Memory B cell (primary cell): Measurements from ENCODE around the gene EFTUD2.
A peak's percentile ranks its signal among the peaks of the same experiment; 100 is the strongest.

Source experiments
- ATAC-seq: fragments of 150-1000 bp; cut with Tn5 transposase; 2 replicates; pipeline ENCODE4 v1.10.0; 2021; ENCODE audit warnings: low read depth, mild to moderate bottlenecking, moderate library complexity
- DNase-seq, 2 donors: peaks; one replicate each; pipeline ENCODE4 v3.0.0; 2022; ENCODE audit warnings: low spot score in 2 of 2
- H3K27ac Mint-ChIP-seq: one replicate; pipeline ENCODE4 v1.8.0; 2022; ENCODE audit warnings: mild to moderate bottlenecking, moderate library complexity, mixed read lengths
- H3K27me3 Mint-ChIP-seq: one replicate; pipeline ENCODE4 v1.8.0; 2022; ENCODE audit warnings: mixed read lengths
- H3K36me3 Mint-ChIP-seq: one replicate; pipeline ENCODE4 v1.8.0; 2022; ENCODE audit warnings: mild to moderate bottlenecking, mixed read lengths
- H3K4me1 Mint-ChIP-seq: one replicate; pipeline ENCODE4 v1.8.0; 2022; ENCODE audit warnings: mixed read lengths
- H3K4me3 Mint-ChIP-seq: one replicate; pipeline ENCODE4 v1.8.0; 2022; ENCODE audit warnings: mild to moderate bottlenecking, moderate library complexity, mixed read lengths
- H3K9me3 Mint-ChIP-seq: one replicate; pipeline ENCODE4 v1.8.0; 2022; ENCODE audit warnings: mixed read lengths

Gene EFTUD2

GRCh38 chr17:44910231-44911106 lies 11.2 kb upstream of the EFTUD2 start:
- Mint-ChIP-seq H3K4me3 (no peak overlapping the region), H3K27ac (no peak overlapping the region), H3K27me3 (peaks cover 28% of the 10 kb centered on the region), H3K9me3 (no peaks in the 10 kb centered on the region), H3K4me1 (peaks cover 8% of the 10 kb centered on the region), H3K36me3 (no peaks in the 10 kb centered on the region)
- ATAC-seq (no peak), DNase-seq (no peak)

- Mint-ChIP-seq H3K27me3 (peaks cover 30% of the 10 kb centered on the region), H3K9me3 (no peaks in the 10 kb centered on the region), H3K36me3 (no peaks in the 10 kb centered on the region), H3K27ac (no peak overlapping the region), H3K4me1 (peaks cover 8% of the 10 kb centered on the region), H3K4me3 (no peak overlapping the region)
- ATAC-seq (no peak), DNase-seq (no peak)
These were observed 10.5 kb upstream of the EFTUD2 start for GRCh38 chr17:44909681-44910144.

GRCh38 chr17:44908761-44909326 lies 9.6 kb upstream of the EFTUD2 start:
- Mint-ChIP-seq H3K27ac (no peak overlapping the region), H3K36me3 (no peaks in the 10 kb centered on the region), H3K4me1 (peaks cover 8% of the 10 kb centered on the region), H3K4me3 (no peak overlapping the region), H3K9me3 (no peaks in the 10 kb centered on the region), H3K27me3 (peaks cover 28% of the 10 kb centered on the region)
- no peak for ATAC-seq
- no peak for DNase-seq

- no peaks in the 10 kb centered on the region for H3K9me3 Mint-ChIP-seq
- H3K27ac Mint-ChIP-seq = no peak overlapping the region
- ATAC-seq = no peak
- peaks cover 4% of the 10 kb centered on the region for H3K4me1 Mint-ChIP-seq
- H3K4me3 Mint-ChIP-seq = no peak overlapping the region
- no peaks in the 10 kb centered on the region for H3K36me3 Mint-ChIP-seq
- no peak for DNase-seq
- peaks cover 23% of the 10 kb centered on the region for H3K27me3 Mint-ChIP-seq
These were observed 8.7 kb upstream of the EFTUD2 start for GRCh38 chr17:44907729-44908470.

GRCh38 chr17:44906763-44907728 lies 7.8 kb upstream of the EFTUD2 start:
- no peak for DNase-seq
- Mint-ChIP-seq H3K27me3 (peaks cover 19% of the 10 kb centered on the region), H3K4me3 (no peak overlapping the region), H3K4me1 (peaks cover 4% of the 10 kb centered on the region), H3K9me3 (no peaks in the 10 kb centered on the region), H3K27ac (no peak overlapping the region), H3K36me3 (no peaks in the 10 kb centered on the region)
- no peak for ATAC-seq

- H3K36me3 Mint-ChIP-seq = no peaks in the 10 kb centered on the region
- H3K27ac Mint-ChIP-seq = no peak overlapping the region
- no peaks in the 10 kb centered on the region for H3K9me3 Mint-ChIP-seq
- peaks cover 19% of the 10 kb centered on the region for H3K27me3 Mint-ChIP-seq
- H3K4me1 Mint-ChIP-seq = peaks cover 4% of the 10 kb centered on the region
- no peak overlapping the region for H3K4me3 Mint-ChIP-seq
- ATAC-seq (no peak), DNase-seq (no peak)
These were observed 6.9 kb upstream of the EFTUD2 start for GRCh38 chr17:44906010-44906646.

- DNase-seq (no peak), ATAC-seq (no peak)
- Mint-ChIP-seq H3K27ac (peak overlapping the region; percentile 22), H3K9me3 (no peaks in the 10 kb centered on the region), H3K27me3 (peaks cover 15% of the 10 kb centered on the region), H3K36me3 (no peaks in the 10 kb centered on the region), H3K4me1 (no peaks in the 10 kb centered on the region), H3K4me3 (no peak overlapping the region)
These were observed 6.1 kb upstream of the EFTUD2 start for GRCh38 chr17:44905006-44906000.

GRCh38 chr17:44904001-44904984 lies 5.0 kb upstream of the EFTUD2 start:
- Mint-ChIP-seq H3K4me3 (no peak overlapping the region), H3K27ac (no peak overlapping the region), H3K9me3 (no peaks in the 10 kb centered on the region), H3K4me1 (peaks cover 2% of the 10 kb centered on the region), H3K36me3 (no peaks in the 10 kb centered on the region), H3K27me3 (peaks cover 15% of the 10 kb centered on the region)
- ATAC-seq (no peak), DNase-seq (no peak)

- H3K9me3 Mint-ChIP-seq = no peaks in the 10 kb centered on the region
- H3K4me3 Mint-ChIP-seq = no peak overlapping the region
- DNase-seq (no peak), ATAC-seq (no peak)
- H3K27ac Mint-ChIP-seq = no peak overlapping the region
- peaks cover 10% of the 10 kb centered on the region for H3K27me3 Mint-ChIP-seq
- peaks cover 6% of the 10 kb centered on the region for H3K4me1 Mint-ChIP-seq
- peaks cover 1% of the 10 kb centered on the region for H3K36me3 Mint-ChIP-seq
These were observed 3.9 kb upstream of the EFTUD2 start for GRCh38 chr17:44903012-44903685.

GRCh38 chr17:44902135-44902760 lies 3.0 kb upstream of the EFTUD2 start:
- DNase-seq (no peak), ATAC-seq (no peak)
- Mint-ChIP-seq H3K4me3 (no peak overlapping the region), H3K9me3 (no peaks in the 10 kb centered on the region), H3K4me1 (peaks cover 6% of the 10 kb centered on the region), H3K27me3 (peaks cover 8% of the 10 kb centered on the region), H3K36me3 (peaks cover 1% of the 10 kb centered on the region), H3K27ac (no peak overlapping the region)
